HepG2 (cell line): ENCODE measurements around the gene MIEF2. TPM values are rescaled to one million over a fixed set of nuclear protein-coding genes. Genes with fewer than 3 reads are reported as not detected.
A peak's percentile ranks its signal among the peaks of the same experiment; 100 is the strongest.

Experiments used
- AFF4 ChIP-seq: sonication (generic); formaldehyde crosslinking; IDR thresholded peaks from 2 replicates; pipeline ENCODE4 v1.4.0; 2020; ENCODE audit warnings: missing genetic modification reagents
- BCL3 ChIP-seq: sonication (generic); formaldehyde crosslinking; IDR thresholded peaks from 2 replicates; pipeline ENCODE4 v1.5.1; 2020; ENCODE audit warnings: mild to moderate bottlenecking, missing genetic modification reagents, moderate library complexity
- ELF1 ChIP-seq: sonication (generic); formaldehyde crosslinking; IDR thresholded peaks from 2 replicates; pipeline ENCODE4 v1.4.0; 2020; ENCODE audit warnings: missing genetic modification reagents
- EZH2 ChIP-seq: conservative IDR thresholded peaks from 2 replicates; pipeline ENCODE4 v1.6.1; 2012; ENCODE audit warnings: mild to moderate bottlenecking, low read depth, low read length, moderate library complexity
- JARID2 ChIP-seq: sonication (generic); formaldehyde crosslinking; IDR thresholded peaks from 2 replicates; pipeline ENCODE4 v1.8.1; 2023; ENCODE audit warnings: missing genetic modification reagents, inconsistent platforms; ENCODE audit not compliant: insufficient replicate concordance
- KLF9 ChIP-seq: IDR thresholded peaks from 2 replicates; pipeline ENCODE4 v1.6.1; 2016; ENCODE audit warnings: low read depth
- MAX ChIP-seq: IDR thresholded peaks from 2 replicates; pipeline ENCODE4 v1.6.1; 2012; ENCODE audit warnings: inconsistent platforms
- RBM39 ChIP-seq: fragments of 200-400 bp; formaldehyde crosslinking; IDR thresholded peaks from one replicate; pipeline ENCODE4 v1.6.1; 2018; ENCODE audit warnings: antibody characterized with exemption, mild to moderate bottlenecking, low read depth, low read length; ENCODE audit not compliant: poor library complexity, severe bottlenecking
- SRF ChIP-seq: IDR thresholded peaks from 2 replicates; pipeline ENCODE4 v1.6.1; 2011; ENCODE audit warnings: mild to moderate bottlenecking, low read depth, low read length, moderate library complexity
- ZNF329 ChIP-seq: sonication (generic); formaldehyde crosslinking; IDR thresholded peaks from 2 replicates; pipeline ENCODE4 v1.9.0; 2021; ENCODE audit warnings: low read depth, mild to moderate bottlenecking, missing genetic modification reagents
- ZNF335 ChIP-seq: sonication (generic); formaldehyde crosslinking; IDR thresholded peaks from 2 replicates; pipeline ENCODE4 v1.4.0; 2020; ENCODE audit warnings: missing genetic modification reagents
- ZNF512B ChIP-seq: sonication (generic); formaldehyde crosslinking; IDR thresholded peaks from 2 replicates; pipeline ENCODE4 v1.5.1; 2020; ENCODE audit warnings: missing genetic modification reagents, mild to moderate bottlenecking, borderline replicate concordance
- ZNF788 ChIP-seq: sonication (generic); formaldehyde crosslinking; IDR thresholded peaks from 2 replicates; pipeline ENCODE4 v1.5.0; 2020; ENCODE audit warnings: mild to moderate bottlenecking, missing genetic modification reagents, borderline replicate concordance
- polyA plus RNA-seq, 8 experiments: library from polyadenylated mRNA; depleted of rRNA in 3 of 8; stranded (reverse) in 7 of 8; unstranded in 1 of 8; fragments of >200 nt; fragmentation: Illumina TruSeq in 4 of 8; extraction: Trizol in 4 of 8; gene quantifications; 2 replicates each; pipeline versions ENCODE4 v1.2.1 to v1.2.3, GENCODE V29; 2011 to 2016; ENCODE audit warnings: low read depth in 4 of 8, missing spikeins in 1 of 8, mixed read lengths in 1 of 8; ENCODE audit not compliant: insufficient read depth in 1 of 8
- total RNA-seq, 5 experiments: library from RNA; depleted of rRNA; stranded (reverse); fragments of >200 nt; fragmentation: Illumina TruSeq; extraction: Trizol; gene quantifications; 2 replicates each; pipeline ENCODE4 v1.2.3, GENCODE V29; 2016; ENCODE audit warnings: low read depth in 1 of 5
- TF ChIP-seq, protein P1 (sequence below): sonication (generic); formaldehyde crosslinking; conservative IDR thresholded peaks from 2 replicates; pipeline ENCODE4 v1.4.0; 2020; ENCODE audit warnings: mild to moderate bottlenecking, missing genetic modification reagents, moderate library complexity
- TF ChIP-seq, protein P2 (sequence below): sonication (generic); formaldehyde crosslinking; IDR thresholded peaks from 2 replicates; pipeline ENCODE4 v1.4.0; 2020; ENCODE audit warnings: missing genetic modification reagents

MIEF2 gene
- total and polyA plus RNA-seq, 2 of the 13 experiments (the other 11 are each of a cell fraction or from before 2014, with no cell fraction given), result 6.0 to 8.0 TPM

DNA sequence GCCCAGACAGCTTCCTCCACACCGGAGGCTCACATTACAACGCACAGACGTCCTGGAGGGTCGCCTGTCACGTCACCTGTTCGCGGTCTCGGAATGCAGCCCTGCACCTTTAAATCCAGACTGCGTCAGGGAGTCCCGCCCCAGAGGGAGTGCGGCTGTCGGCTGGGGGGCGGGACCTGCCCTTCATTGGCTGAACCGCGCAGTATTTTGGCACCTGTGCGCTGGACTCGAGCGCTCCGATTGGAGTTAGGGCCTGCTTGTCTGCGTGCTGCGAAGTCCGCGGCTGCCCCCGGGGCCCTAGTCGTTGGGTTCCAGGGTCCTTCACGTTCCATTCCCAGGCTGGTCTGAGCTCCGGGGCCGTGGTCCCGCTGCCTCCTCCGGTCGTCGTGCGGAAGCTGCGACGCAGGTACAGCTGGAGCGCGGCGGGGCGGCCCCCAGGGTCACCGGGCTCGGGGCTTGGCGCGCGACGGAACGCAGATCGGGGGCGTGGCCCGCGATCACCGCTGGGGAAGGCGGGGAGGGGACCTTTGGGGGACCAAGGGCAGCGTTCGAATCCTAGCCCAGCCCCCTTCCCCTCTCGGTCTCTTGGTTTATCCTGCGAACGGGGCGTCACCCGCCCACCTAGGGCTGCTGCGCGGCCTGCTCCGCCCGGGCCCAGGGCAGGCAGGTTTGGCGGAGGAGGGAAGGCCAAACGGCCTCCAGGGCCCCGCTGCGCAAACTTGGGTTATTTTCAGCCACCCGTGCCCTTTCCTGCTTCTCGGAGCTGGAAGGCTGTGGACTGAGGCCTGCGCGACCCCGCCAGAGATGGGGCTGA lies at the start of gene MIEF2 (continued):
- TF ChIP-seq, protein P1, sequence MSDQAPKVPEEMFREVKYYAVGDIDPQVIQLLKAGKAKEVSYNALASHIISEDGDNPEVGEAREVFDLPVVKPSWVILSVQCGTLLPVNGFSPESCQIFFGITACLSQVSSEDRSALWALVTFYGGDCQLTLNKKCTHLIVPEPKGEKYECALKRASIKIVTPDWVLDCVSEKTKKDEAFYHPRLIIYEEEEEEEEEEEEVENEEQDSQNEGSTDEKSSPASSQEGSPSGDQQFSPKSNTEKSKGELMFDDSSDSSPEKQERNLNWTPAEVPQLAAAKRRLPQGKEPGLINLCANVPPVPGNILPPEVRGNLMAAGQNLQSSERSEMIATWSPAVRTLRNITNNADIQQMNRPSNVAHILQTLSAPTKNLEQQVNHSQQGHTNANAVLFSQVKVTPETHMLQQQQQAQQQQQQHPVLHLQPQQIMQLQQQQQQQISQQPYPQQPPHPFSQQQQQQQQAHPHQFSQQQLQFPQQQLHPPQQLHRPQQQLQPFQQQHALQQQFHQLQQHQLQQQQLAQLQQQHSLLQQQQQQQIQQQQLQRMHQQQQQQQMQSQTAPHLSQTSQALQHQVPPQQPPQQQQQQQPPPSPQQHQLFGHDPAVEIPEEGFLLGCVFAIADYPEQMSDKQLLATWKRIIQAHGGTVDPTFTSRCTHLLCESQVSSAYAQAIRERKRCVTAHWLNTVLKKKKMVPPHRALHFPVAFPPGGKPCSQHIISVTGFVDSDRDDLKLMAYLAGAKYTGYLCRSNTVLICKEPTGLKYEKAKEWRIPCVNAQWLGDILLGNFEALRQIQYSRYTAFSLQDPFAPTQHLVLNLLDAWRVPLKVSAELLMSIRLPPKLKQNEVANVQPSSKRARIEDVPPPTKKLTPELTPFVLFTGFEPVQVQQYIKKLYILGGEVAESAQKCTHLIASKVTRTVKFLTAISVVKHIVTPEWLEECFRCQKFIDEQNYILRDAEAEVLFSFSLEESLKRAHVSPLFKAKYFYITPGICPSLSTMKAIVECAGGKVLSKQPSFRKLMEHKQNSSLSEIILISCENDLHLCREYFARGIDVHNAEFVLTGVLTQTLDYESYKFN (CRISPR knock-in tag), result peak; percentile 59
- peak; percentile 86 for TF ChIP-seq RBM39
- TF ChIP-seq JARID2 (CRISPR knock-in tag), result no peak
- TF ChIP-seq AFF4 (CRISPR knock-in tag), result no peak
- peak; percentile 56 for TF ChIP-seq ELF1
- TF ChIP-seq, protein P2, sequence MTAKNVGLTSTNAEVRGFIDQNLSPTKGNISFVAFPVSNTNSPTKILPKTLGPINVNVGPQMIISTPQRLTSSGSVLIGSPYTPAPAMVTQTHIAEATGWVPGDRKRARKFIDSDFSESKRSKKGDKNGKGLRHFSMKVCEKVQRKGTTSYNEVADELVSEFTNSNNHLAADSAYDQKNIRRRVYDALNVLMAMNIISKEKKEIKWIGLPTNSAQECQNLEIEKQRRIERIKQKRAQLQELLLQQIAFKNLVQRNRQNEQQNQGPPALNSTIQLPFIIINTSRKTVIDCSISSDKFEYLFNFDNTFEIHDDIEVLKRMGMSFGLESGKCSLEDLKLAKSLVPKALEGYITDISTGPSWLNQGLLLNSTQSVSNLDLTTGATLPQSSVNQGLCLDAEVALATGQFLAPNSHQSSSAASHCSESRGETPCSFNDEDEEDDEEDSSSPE (CRISPR knock-in tag), result peak; percentile 74; the same call in 1 of the 2 replicates
- peak; percentile 89 for TF ChIP-seq ZNF335 (CRISPR knock-in tag)
- peak; percentile 55 for TF ChIP-seq MAX
- TF ChIP-seq BCL3, result peak; percentile 53
- no peak for TF ChIP-seq EZH2
- peak; percentile 69 for TF ChIP-seq KLF9 (CRISPR knock-in tag)
- no peak for TF ChIP-seq ZNF329 (CRISPR knock-in tag)
- TF ChIP-seq ZNF512B (CRISPR knock-in tag), result 0 out of 2 replicates have a peak, but pooled peaks have one; percentile 17
- TF ChIP-seq ZNF788 (CRISPR knock-in tag), result peak; percentile 75; the same call in 1 of the 2 replicates
- no peak for TF ChIP-seq SRF
